ENCODE results near the gene UBE2O. TPM values are rescaled to one million over a fixed set of nuclear protein-coding genes. Genes with fewer than 3 reads are reported as not detected.

Gene UBE2O
- total RNA-seq, 1 experiment from 2014 or later, result 64.7 TPM

- Histone ChIP-seq H3F3A (ENCODE audit: low read length, unreplicated experiment) (no peaks in the 10 kb centered on the region), H3K9ac (ENCODE audit: low read length) (no peak overlapping the region), H2AFZ (ENCODE audit: low read length) (no peak overlapping the region), H3K4me1 (ENCODE audit: insufficient read depth, low read length) (no peaks in the 10 kb centered on the region), H3K9me2 (replicated peaks; ENCODE audit: low read length) (no peaks in the 10 kb centered on the region), H4K20me1 (ENCODE audit: low read length) (no peaks in the 10 kb centered on the region), H3K4me3 (ENCODE audit: low read length) (no peak overlapping the region), H3K79me2 (ENCODE audit: low read length) (peaks cover 17% of the 10 kb centered on the region), H3K9me3 (ENCODE audit: low read length) (no peaks in the 10 kb centered on the region), H3K4me2 (ENCODE audit: low read length) (no peak overlapping the region), H3K36me3 (ENCODE audit: low read depth, low read length) (peaks cover 37% of the 10 kb centered on the region), H3K27ac (ENCODE audit: low read length) (no peak overlapping the region), H3K27me3 (ENCODE audit: low read length) (no peaks in the 10 kb centered on the region)
- BruUV-seq (replicated peaks), result no TSS peak
- DNase-seq, result no peak
- CTCF ChIA-PET, result no interaction called here
- POLR2A ChIA-PET (ENCODE audit: unreplicated experiment), result no interaction called here
- TF ChIP-seq EZH2 (IDR thresholded peaks at IDR 0.05; ENCODE audit: low read length, unreplicated experiment), result no peak
- intact Hi-C loops (cut with micrococcal nuclease), result no loop called here
- no peak for ATAC-seq
These were observed 107.5 kb downstream of the UBE2O start for GRCh38 chr17:76345377-76345974.

- Histone ChIP-seq H4K20me1 (ENCODE audit: low read length) (no peaks in the 10 kb centered on the region), H3K4me2 (ENCODE audit: low read length) (no peak overlapping the region), H3K9ac (ENCODE audit: low read length) (no peak overlapping the region), H3K4me1 (ENCODE audit: insufficient read depth, low read length) (no peaks in the 10 kb centered on the region), H3K27ac (ENCODE audit: low read length) (no peak overlapping the region), H3F3A (ENCODE audit: low read length, unreplicated experiment) (no peaks in the 10 kb centered on the region), H3K27me3 (ENCODE audit: low read length) (no peaks in the 10 kb centered on the region), H3K9me2 (replicated peaks; ENCODE audit: low read length) (no peaks in the 10 kb centered on the region), H2AFZ (ENCODE audit: low read length) (no peak overlapping the region), H3K79me2 (ENCODE audit: low read length) (peaks cover 12% of the 10 kb centered on the region; the same call in 1 of the 2 replicates), H3K36me3 (ENCODE audit: low read depth, low read length) (peaks cover 33% of the 10 kb centered on the region), H3K9me3 (ENCODE audit: low read length) (no peaks in the 10 kb centered on the region), H3K4me3 (ENCODE audit: low read length) (no peak overlapping the region)
- DNase-seq, result no peak
- ChIA-PET CTCF (no interaction called here), POLR2A (ENCODE audit: unreplicated experiment) (no interaction called here)
- TF ChIP-seq EZH2 (IDR thresholded peaks at IDR 0.05; ENCODE audit: low read length, unreplicated experiment) (no peak), CTCF (conservative IDR thresholded peaks at IDR 0.05; ENCODE audit: low read depth, low read length) (no peak), EZH2phosphoT487 (IDR thresholded peaks at IDR 0.05; ENCODE audit: borderline replicate concordance, low read length) (no peak)
- ATAC-seq, result no peak
- TSS peak; percentile 12 for BruUV-seq (replicated peaks)
- intact Hi-C loops (cut with micrococcal nuclease), result no loop called here
These were observed 109.8 kb downstream of the UBE2O start for GRCh38 chr17:76343106-76343505.

GRCh38 chr17:76341301-76341700 lies 111.7 kb downstream of the UBE2O start:
- no peaks in the 10 kb centered on the region for H3K9me3 ChIP-seq (ENCODE audit: low read length)
- no peaks in the 10 kb centered on the region for H3K9me2 ChIP-seq (replicated peaks; ENCODE audit: low read length)
- H3K79me2 ChIP-seq (ENCODE audit: low read length), result peaks cover 22% of the 10 kb centered on the region
- H3K27ac ChIP-seq (ENCODE audit: low read length), result no peak overlapping the region
- DNase-seq (no peak), ATAC-seq (no peak)
- H3K27me3 ChIP-seq (ENCODE audit: low read length), result no peaks in the 10 kb centered on the region
- H3K4me2 ChIP-seq (ENCODE audit: low read length), result no peak overlapping the region
- BruUV-seq (replicated peaks), result no TSS peak
- peaks cover 27% of the 10 kb centered on the region for H3K36me3 ChIP-seq (ENCODE audit: low read depth, low read length)
- ChIA-PET POLR2A (ENCODE audit: unreplicated experiment) (no interaction called here), CTCF (interaction anchor here (0.7 kb wide), 1 partner anchor 58 kb away, joined by 7 read pairs; no protein-coding TSS in a partner anchor)
- H3K9ac ChIP-seq (ENCODE audit: low read length), result no peak overlapping the region
- no peaks in the 10 kb centered on the region for H4K20me1 ChIP-seq (ENCODE audit: low read length)
- TF ChIP-seq EZH2 (IDR thresholded peaks at IDR 0.05; ENCODE audit: low read length, unreplicated experiment), result no peak
- TF ChIP-seq EZH2phosphoT487 (IDR thresholded peaks at IDR 0.05; ENCODE audit: borderline replicate concordance, low read length), result no peak
- no peak for TF ChIP-seq CTCF (conservative IDR thresholded peaks at IDR 0.05; ENCODE audit: low read depth, low read length)
- intact Hi-C loops (cut with micrococcal nuclease), result no loop called here
- no peak overlapping the region for H3K4me3 ChIP-seq (ENCODE audit: low read length)
- no peak overlapping the region for H2AFZ ChIP-seq (ENCODE audit: low read length)
- H3K4me1 ChIP-seq (ENCODE audit: insufficient read depth, low read length), result no peaks in the 10 kb centered on the region
- H3F3A ChIP-seq (ENCODE audit: low read length, unreplicated experiment), result no peaks in the 10 kb centered on the region

Other genes starting within 250 kb of the UBE2O start
- gene RNF157, start 212.7 kb downstream of the UBE2O start, total RNA-seq (2014; rRNA removed), result 7.3 and 7.4 TPM in 2 replicates
- gene UBALD2, start 187.8 kb downstream of the UBE2O start, total RNA-seq (2014; rRNA removed), result 59.5 and 63.5 TPM in 2 replicates
- 2.2 and 5.7 TPM in 2 replicates for gene QRICH2, start 144.9 kb downstream of the UBE2O start, total RNA-seq (2014; rRNA removed)
- 43.9 and 47.8 TPM in 2 replicates for gene PRPSAP1, start 99.2 kb downstream of the UBE2O start, total RNA-seq (2014; rRNA removed)
- gene SPHK1, start 68.5 kb downstream of the UBE2O start, total RNA-seq (2014; rRNA removed), result 54.2 and 59.7 TPM in 2 replicates
- not detected in 2 replicates for gene AANAT, start 14.5 kb upstream of the UBE2O start, total RNA-seq (2014; rRNA removed)
- gene RHBDF2, start 48.3 kb upstream of the UBE2O start, total RNA-seq (2014; rRNA removed), result 52.3 and 74.8 TPM in 2 replicates
- gene CYGB, start 84.6 kb upstream of the UBE2O start, total RNA-seq (2014; rRNA removed), result 0.40 and 0.62 TPM in 2 replicates
- gene PRCD, start 86.9 kb upstream of the UBE2O start, total RNA-seq (2014; rRNA removed), result 0.86 and 2.5 TPM in 2 replicates
- 1.0 and 6.4 TPM in 2 replicates for gene ST6GALNAC2, start 132.7 kb upstream of the UBE2O start, total RNA-seq (2014; rRNA removed)
- gene ST6GALNAC1, start 190.6 kb upstream of the UBE2O start, total RNA-seq (2014; rRNA removed), result 2.6 and 4.1 TPM in 2 replicates

All from PC-3 (cell line).